Duodenal mucosa (tissue), 2 donors: Measurements from ENCODE around the gene ZNF385B.

Source experiments
- H3K27ac ChIP-seq: one replicate; pipeline ENCODE4 v1.7.0; 2013; ENCODE audit warnings: low read depth, low read length
- H3K27me3 ChIP-seq, 2 donors: one replicate each; pipeline ENCODE4 v1.7.0; 2013; ENCODE audit warnings: low read length in 2 of 2, control low read depth in 1 of 2; ENCODE audit not compliant: insufficient read depth in 2 of 2, control insufficient read depth in 1 of 2
- H3K36me3 ChIP-seq, 2 donors: one replicate each; pipeline ENCODE4 v1.7.0; 2013; ENCODE audit warnings: low read length in 2 of 2, control low read depth in 1 of 2; ENCODE audit not compliant: insufficient read depth in 2 of 2, control insufficient read depth in 1 of 2
- H3K4me1 ChIP-seq, 2 donors: one replicate each; pipeline ENCODE4 v1.7.0; 2013; ENCODE audit warnings: low read length in 2 of 2, control low read depth in 1 of 2; ENCODE audit not compliant: insufficient read depth in 2 of 2, control insufficient read depth in 1 of 2
- H3K4me3 ChIP-seq, 2 donors: one replicate each; pipeline ENCODE4 v1.7.0; 2013; ENCODE audit warnings: low read length in 2 of 2, low read depth in 1 of 2
- H3K9ac ChIP-seq, 2 donors: one replicate each; pipeline ENCODE4 v1.7.0; 2013; ENCODE audit warnings: low read length in 2 of 2, low read depth in 1 of 2
- H3K9me3 ChIP-seq, 2 donors: one replicate each; pipeline ENCODE4 v1.7.0; 2013; ENCODE audit warnings: low read length in 2 of 2, control low read depth in 1 of 2; ENCODE audit not compliant: control insufficient read depth in 1 of 2

Gene ZNF385B

GRCh38 chr2:179533875-179534274 lies 327.5 kb downstream of the ZNF385B start:
- no peaks in the 10 kb centered on the region for H3K27me3 ChIP-seq
- no peak overlapping the region for H3K9ac ChIP-seq

GRCh38 chr2:179532863-179533278 lies 328.5 kb downstream of the ZNF385B start:
- Histone ChIP-seq H3K9ac (no peak overlapping the region), H3K27ac (no peak overlapping the region), H3K4me1 (no peaks in the 10 kb centered on the region), H3K4me3 (no peak overlapping the region), H3K27me3 (no peaks in the 10 kb centered on the region), H3K36me3 (no peaks in the 10 kb centered on the region), H3K9me3 (no peaks in the 10 kb centered on the region)

More at GRCh38 chr2:179533875-179534274, 327.5 kb downstream of the ZNF385B start:
- Histone ChIP-seq H3K36me3 (no peaks in the 10 kb centered on the region), H3K9me3 (no peaks in the 10 kb centered on the region), H3K27ac (no peak overlapping the region), H3K4me3 (no peak overlapping the region), H3K4me1 (no peaks in the 10 kb centered on the region)

GRCh38 chr2:179528576-179529069 lies 332.8 kb downstream of the ZNF385B start:
- Histone ChIP-seq H3K36me3 (no peaks in the 10 kb centered on the region), H3K27me3 (no peaks in the 10 kb centered on the region), H3K9ac (no peak overlapping the region), H3K4me3 (no peak overlapping the region), H3K4me1 (no peaks in the 10 kb centered on the region), H3K9me3 (no peaks in the 10 kb centered on the region), H3K27ac (no peak overlapping the region)

GRCh38 chr2:179525340-179525739 lies 336.1 kb downstream of the ZNF385B start:
- H3K27me3 ChIP-seq, result no peaks in the 10 kb centered on the region
- H3K36me3 ChIP-seq, result no peaks in the 10 kb centered on the region
- no peak overlapping the region for H3K9ac ChIP-seq
- no peak overlapping the region for H3K4me3 ChIP-seq
- no peaks in the 10 kb centered on the region for H3K9me3 ChIP-seq
- no peak overlapping the region for H3K27ac ChIP-seq
- no peaks in the 10 kb centered on the region for H3K4me1 ChIP-seq

- H3K9me3 ChIP-seq, result no peaks in the 10 kb centered on the region
- no peak overlapping the region for H3K9ac ChIP-seq
- H3K27ac ChIP-seq, result no peak overlapping the region
- H3K4me1 ChIP-seq, result no peaks in the 10 kb centered on the region
- H3K4me3 ChIP-seq, result no peak overlapping the region
- no peaks in the 10 kb centered on the region for H3K27me3 ChIP-seq
- no peaks in the 10 kb centered on the region for H3K36me3 ChIP-seq
Measured at GRCh38 chr2:179524809-179525339, 336.5 kb downstream of the ZNF385B start.

- Histone ChIP-seq H3K9ac (no peak overlapping the region), H3K36me3 (no peaks in the 10 kb centered on the region), H3K27ac (no peak overlapping the region), H3K27me3 (no peaks in the 10 kb centered on the region), H3K4me3 (no peak overlapping the region), H3K9me3 (no peaks in the 10 kb centered on the region), H3K4me1 (no peaks in the 10 kb centered on the region)
Measured at GRCh38 chr2:179521944-179522343, 339.5 kb downstream of the ZNF385B start.

GRCh38 chr2:179518830-179519229 lies 342.6 kb downstream of the ZNF385B start:
- H3K27me3 ChIP-seq, result no peaks in the 10 kb centered on the region
- H3K9ac ChIP-seq, result no peak overlapping the region
- H3K27ac ChIP-seq, result no peak overlapping the region
- H3K9me3 ChIP-seq, result no peaks in the 10 kb centered on the region
- H3K36me3 ChIP-seq, result no peaks in the 10 kb centered on the region
- no peak overlapping the region for H3K4me3 ChIP-seq
- no peaks in the 10 kb centered on the region for H3K4me1 ChIP-seq

GRCh38 chr2:179513181-179513580 lies 348.2 kb downstream of the ZNF385B start:
- no peaks in the 10 kb centered on the region for H3K4me1 ChIP-seq

GRCh38 chr2:179512281-179513035 lies 349.0 kb downstream of the ZNF385B start:
- Histone ChIP-seq H3K4me1 (no peaks in the 10 kb centered on the region), H3K27me3 (no peaks in the 10 kb centered on the region), H3K9ac (no peak overlapping the region), H3K36me3 (no peaks in the 10 kb centered on the region), H3K9me3 (no peaks in the 10 kb centered on the region), H3K4me3 (no peak overlapping the region), H3K27ac (no peak overlapping the region)

More at GRCh38 chr2:179513181-179513580, 348.2 kb downstream of the ZNF385B start:
- Histone ChIP-seq H3K27me3 (no peaks in the 10 kb centered on the region), H3K36me3 (no peaks in the 10 kb centered on the region), H3K9ac (no peak overlapping the region), H3K27ac (no peak overlapping the region), H3K4me3 (no peak overlapping the region), H3K9me3 (no peaks in the 10 kb centered on the region)

GRCh38 chr2:179511105-179511789 lies 350.2 kb downstream of the ZNF385B start:
- no peaks in the 10 kb centered on the region for H3K4me1 ChIP-seq
- H3K27me3 ChIP-seq, result no peaks in the 10 kb centered on the region
- H3K4me3 ChIP-seq, result no peak overlapping the region
- no peak overlapping the region for H3K9ac ChIP-seq
- H3K36me3 ChIP-seq, result no peaks in the 10 kb centered on the region
- H3K9me3 ChIP-seq, result no peaks in the 10 kb centered on the region
- H3K27ac ChIP-seq, result no peak overlapping the region
